ENCODE results near the gene DCST1.

- TF ChIP-seq CTCF (conservative IDR thresholded peaks at IDR 0.05) (no peak), EZH2 (IDR thresholded peaks at IDR 0.05; ENCODE audit: low read depth) (no peak)
Measured at GRCh38 chr1:155001425-155001674, 32.3 kb upstream of the DCST1 start.
